HL-60 (cell line): Measurements from ENCODE around the gene FBXW7.

ENCODE experiments used
- DNase-seq, 2 experiments: peaks; one replicate each; pipeline ENCODE4 v3.0.0-alpha.2; 2010 to 2020; ENCODE audit warnings: low read depth in 1 of 2, low spot score in 1 of 2
- H3K27ac ChIP-seq: fragments of 250-450 bp; sonication (Bioruptor Pico); replicated peaks from 2 replicates; pipeline ENCODE4 v1.5.1; 2020; ENCODE audit warnings: mild to moderate bottlenecking, moderate library complexity
- H3K27me3 ChIP-seq: fragments of 250-450 bp; sonication (Bioruptor Pico); 2 replicates; pipeline ENCODE4 v1.5.1; 2021; ENCODE audit warnings: mild to moderate bottlenecking, moderate library complexity; ENCODE audit not compliant: insufficient read depth, poor library complexity, severe bottlenecking
- H3K4me3 ChIP-seq: replicated peaks from 2 replicates; pipeline ENCODE4 v1.5.1; 2011; ENCODE audit warnings: mild to moderate bottlenecking, control low read depth, low read length; ENCODE audit not compliant: insufficient read depth
- GABPA ChIP-seq: IDR thresholded peaks from 2 replicates; pipeline ENCODE4 v1.6.1; 2012; ENCODE audit warnings: low read depth
- POLR2AphosphoS5 ChIP-seq: IDR thresholded peaks from 2 replicates; pipeline ENCODE4 v1.6.1; 2012; ENCODE audit warnings: low read depth
- REST ChIP-seq: IDR thresholded peaks from 2 replicates; pipeline ENCODE4 v1.6.1; 2012; ENCODE audit warnings: low read depth; ENCODE audit not compliant: insufficient replicate concordance
- SPI1 ChIP-seq: IDR thresholded peaks from 2 replicates; pipeline ENCODE4 v1.6.1; 2012; ENCODE audit warnings: low read depth, mild to moderate bottlenecking, borderline replicate concordance
- TF ChIP-seq, protein P1 (sequence below): IDR thresholded peaks from one replicate; pipeline ENCODE4 v1.5.1; 2011; ENCODE audit warnings: low read length, control low read depth, inconsistent platforms; ENCODE audit not compliant: insufficient read depth

The FBXW7 gene

DNA sequence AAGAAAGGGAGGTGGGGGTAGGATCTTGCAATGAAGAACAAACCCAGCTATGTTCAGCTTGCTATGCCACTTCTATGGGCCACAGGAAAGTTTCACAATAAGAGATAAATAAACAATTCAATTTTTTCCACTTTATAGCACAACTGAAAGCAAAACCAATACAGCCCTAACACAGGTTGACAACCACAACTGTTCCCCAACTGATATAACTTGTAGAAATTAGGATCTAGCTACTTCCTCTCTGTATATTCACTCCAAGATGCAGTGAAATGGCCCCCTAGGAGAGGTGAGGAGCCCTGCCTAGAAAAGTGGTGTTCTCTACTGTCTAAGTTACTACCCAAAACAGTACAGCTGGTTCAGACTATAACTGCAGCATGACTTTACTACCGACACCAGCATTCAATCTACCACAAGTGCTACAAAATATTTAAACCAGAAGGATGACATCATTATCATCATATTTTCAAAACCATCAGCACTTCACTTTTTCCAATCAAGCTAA is 77.0 kb downstream of the FBXW7 start:
- peak overlapping the region; percentile 10 for H3K27ac ChIP-seq

DNA sequence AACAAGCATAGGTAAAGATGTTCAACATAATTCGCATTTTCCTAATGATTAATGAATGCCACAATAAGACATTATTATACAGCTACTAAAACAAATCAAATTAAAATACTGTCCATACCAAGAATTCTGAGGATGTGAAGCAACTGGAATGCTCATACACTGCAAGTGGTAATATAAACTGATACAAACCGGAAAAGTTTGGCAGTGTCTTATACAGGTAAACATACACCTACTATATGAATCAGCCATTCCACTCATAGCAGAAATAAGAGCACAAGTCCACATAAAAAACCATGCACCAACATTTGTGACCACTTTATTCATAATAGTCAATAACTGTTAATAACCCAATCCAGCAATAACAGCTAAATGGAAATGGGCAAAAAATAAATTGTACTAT is 79.3 kb downstream of the FBXW7 start:
- Histone ChIP-seq H3K27me3 (no peaks in the 10 kb centered on the region), H3K4me3 (no peak overlapping the region), H3K27ac (no peak overlapping the region)
- DNase-seq = no peak
- no peak for TF ChIP-seq REST

More for the DNA sequence above, 77.0 kb downstream of the FBXW7 start:
- TF ChIP-seq SPI1 = peak; percentile 78; the same call in 1 of the 2 replicates
- no peak for TF ChIP-seq REST
- no peak overlapping the region for H3K4me3 ChIP-seq
- peak in 1 of 2 experiments; percentile 35 for DNase-seq
- H3K27me3 ChIP-seq = no peaks in the 10 kb centered on the region

DNA sequence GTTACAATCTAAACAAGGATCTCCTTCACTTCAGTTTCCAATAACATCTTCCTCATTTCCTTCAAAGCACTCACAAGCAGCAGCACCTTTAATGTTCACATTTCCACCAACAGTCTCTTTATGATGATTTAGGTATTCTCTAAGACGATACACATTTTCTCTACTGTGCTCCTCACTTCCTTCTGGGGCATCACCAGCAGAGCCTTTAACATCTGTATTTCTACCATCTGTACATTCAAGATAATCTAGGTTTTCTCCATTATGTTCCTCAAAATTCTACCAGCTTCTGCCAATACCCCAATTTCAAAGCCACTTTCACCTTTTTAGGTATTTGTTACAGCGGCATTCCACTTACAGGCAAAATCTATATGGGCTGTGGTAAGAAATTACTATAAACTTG is 80.6 kb downstream of the FBXW7 start:
- H3K27me3 ChIP-seq = no peaks in the 10 kb centered on the region
- H3K27ac ChIP-seq = no peak overlapping the region
- no peak overlapping the region for H3K4me3 ChIP-seq
- TF ChIP-seq GABPA = no peak
- TF ChIP-seq SPI1 = no peak; the same call in 1 of the 2 replicates
- TF ChIP-seq, protein P1, sequence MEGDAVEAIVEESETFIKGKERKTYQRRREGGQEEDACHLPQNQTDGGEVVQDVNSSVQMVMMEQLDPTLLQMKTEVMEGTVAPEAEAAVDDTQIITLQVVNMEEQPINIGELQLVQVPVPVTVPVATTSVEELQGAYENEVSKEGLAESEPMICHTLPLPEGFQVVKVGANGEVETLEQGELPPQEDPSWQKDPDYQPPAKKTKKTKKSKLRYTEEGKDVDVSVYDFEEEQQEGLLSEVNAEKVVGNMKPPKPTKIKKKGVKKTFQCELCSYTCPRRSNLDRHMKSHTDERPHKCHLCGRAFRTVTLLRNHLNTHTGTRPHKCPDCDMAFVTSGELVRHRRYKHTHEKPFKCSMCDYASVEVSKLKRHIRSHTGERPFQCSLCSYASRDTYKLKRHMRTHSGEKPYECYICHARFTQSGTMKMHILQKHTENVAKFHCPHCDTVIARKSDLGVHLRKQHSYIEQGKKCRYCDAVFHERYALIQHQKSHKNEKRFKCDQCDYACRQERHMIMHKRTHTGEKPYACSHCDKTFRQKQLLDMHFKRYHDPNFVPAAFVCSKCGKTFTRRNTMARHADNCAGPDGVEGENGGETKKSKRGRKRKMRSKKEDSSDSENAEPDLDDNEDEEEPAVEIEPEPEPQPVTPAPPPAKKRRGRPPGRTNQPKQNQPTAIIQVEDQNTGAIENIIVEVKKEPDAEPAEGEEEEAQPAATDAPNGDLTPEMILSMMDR = no peak
- no peak for DNase-seq

DNA sequence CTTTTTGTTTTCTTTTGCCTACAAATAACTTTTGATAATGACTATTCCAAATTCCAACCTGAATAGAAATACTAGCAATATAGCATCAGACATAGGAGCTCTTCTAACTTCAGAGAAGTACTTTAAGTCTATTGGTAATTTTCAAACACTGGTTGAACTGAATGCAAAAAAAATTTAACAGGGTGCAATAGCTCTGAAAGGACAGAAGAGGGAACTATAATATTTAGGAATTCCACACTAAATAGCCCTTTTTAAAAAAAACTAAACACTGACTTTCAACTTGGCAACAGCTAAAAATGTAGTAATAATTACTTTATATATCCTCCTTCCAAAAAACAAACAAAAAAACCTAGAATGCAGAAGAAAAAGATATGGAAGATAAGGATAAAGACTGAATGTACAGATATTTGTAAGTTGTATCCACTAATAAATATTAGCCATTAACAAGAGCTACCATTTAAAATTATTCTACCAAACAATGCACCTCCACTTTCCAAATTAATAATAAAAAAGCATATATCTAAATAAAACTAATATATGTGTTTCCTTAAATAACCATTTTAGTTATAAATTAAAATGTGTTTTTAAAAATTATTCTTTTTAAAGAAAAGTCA is 81.4 kb downstream of the FBXW7 start:
- TF ChIP-seq GABPA (no peak), POLR2AphosphoS5 (no peak), REST (no peak), SPI1 (no peak)
- TF ChIP-seq, protein P1 = peak; percentile 46
- Histone ChIP-seq H3K27ac (no peak overlapping the region), H3K4me3 (no peak overlapping the region), H3K27me3 (no peaks in the 10 kb centered on the region)
- no peak for DNase-seq
